Type B pancreatic cell (in vitro differentiated cells): Measurements from ENCODE around the gene FMO2. TPM values are rescaled to one million over a fixed set of nuclear protein-coding genes. Genes with fewer than 3 reads are reported as not detected.

Experiments
- DNase-seq: peaks from one replicate; pipeline ENCODE4 v3.0.0; 2021; ENCODE audit warnings: mixed read lengths; ENCODE audit not compliant: unreplicated experiment; ENCODE audit errors: extremely low spot score
- H3K27ac Mint-ChIP-seq: 2 replicates; pipeline ENCODE4 v1.8.0; 2021; ENCODE audit warnings: mild to moderate bottlenecking, mixed read lengths
- H3K27me3 Mint-ChIP-seq: 2 replicates; pipeline ENCODE4 v1.8.0; 2021; ENCODE audit warnings: mixed read lengths
- H3K36me3 Mint-ChIP-seq: 2 replicates; pipeline ENCODE4 v1.8.0; 2021; ENCODE audit warnings: mixed read lengths
- H3K4me1 Mint-ChIP-seq: one replicate; pipeline ENCODE4 v1.8.0; 2021; ENCODE audit warnings: mixed read lengths; ENCODE audit not compliant: unreplicated experiment
- H3K4me3 Mint-ChIP-seq: 2 replicates; pipeline ENCODE4 v1.8.0; 2021; ENCODE audit warnings: mild to moderate bottlenecking, mixed read lengths
- H3K9me3 Mint-ChIP-seq: 2 replicates; pipeline ENCODE4 v1.8.0; 2021; ENCODE audit warnings: mixed read lengths
- total RNA-seq: library from RNA; stranded (reverse); gene quantifications from 2 replicates; pipeline ENCODE4 v1.2.1, GENCODE V29; 2021; ENCODE audit warnings: low replicate concordance
- TF ChIP-seq, protein P1 (sequence below): fragments of 200-600 bp; sonication (generic); conservative IDR thresholded peaks from 2 replicates; pipeline ENCODE4 v1.5.0; 2021; ENCODE audit warnings: antibody characterized with exemption, mild to moderate bottlenecking

Gene FMO2
- total RNA-seq, 1 donor from 2014 or later: 0.60 TPM

DNA sequence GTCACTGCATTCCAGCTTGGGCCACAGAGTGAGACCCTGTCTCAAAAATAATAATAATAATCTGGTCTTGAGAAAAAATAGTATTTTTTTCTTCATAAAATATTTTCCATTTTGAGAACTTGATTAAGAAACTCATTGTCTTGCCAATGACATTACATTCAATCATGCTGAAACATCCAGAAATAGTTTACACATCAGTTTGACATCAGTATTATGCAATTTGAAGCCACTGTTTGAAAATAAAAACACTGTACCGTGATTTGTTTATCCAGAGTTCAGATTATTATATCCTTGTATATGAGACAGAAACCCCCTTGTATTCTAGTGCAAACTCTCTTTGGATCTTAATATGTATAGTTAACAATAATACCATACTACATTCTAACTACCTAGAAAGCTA lies 6.9 kb downstream of the FMO2 start:
- no peak for DNase-seq
- Mint-ChIP-seq H3K27ac (no peak overlapping the region), H3K4me3 (no peak overlapping the region), H3K4me1 (no peaks in the 10 kb centered on the region), H3K27me3 (no peaks in the 10 kb centered on the region), H3K9me3 (no peaks in the 10 kb centered on the region), H3K36me3 (no peaks in the 10 kb centered on the region)
- TF ChIP-seq, protein P1, sequence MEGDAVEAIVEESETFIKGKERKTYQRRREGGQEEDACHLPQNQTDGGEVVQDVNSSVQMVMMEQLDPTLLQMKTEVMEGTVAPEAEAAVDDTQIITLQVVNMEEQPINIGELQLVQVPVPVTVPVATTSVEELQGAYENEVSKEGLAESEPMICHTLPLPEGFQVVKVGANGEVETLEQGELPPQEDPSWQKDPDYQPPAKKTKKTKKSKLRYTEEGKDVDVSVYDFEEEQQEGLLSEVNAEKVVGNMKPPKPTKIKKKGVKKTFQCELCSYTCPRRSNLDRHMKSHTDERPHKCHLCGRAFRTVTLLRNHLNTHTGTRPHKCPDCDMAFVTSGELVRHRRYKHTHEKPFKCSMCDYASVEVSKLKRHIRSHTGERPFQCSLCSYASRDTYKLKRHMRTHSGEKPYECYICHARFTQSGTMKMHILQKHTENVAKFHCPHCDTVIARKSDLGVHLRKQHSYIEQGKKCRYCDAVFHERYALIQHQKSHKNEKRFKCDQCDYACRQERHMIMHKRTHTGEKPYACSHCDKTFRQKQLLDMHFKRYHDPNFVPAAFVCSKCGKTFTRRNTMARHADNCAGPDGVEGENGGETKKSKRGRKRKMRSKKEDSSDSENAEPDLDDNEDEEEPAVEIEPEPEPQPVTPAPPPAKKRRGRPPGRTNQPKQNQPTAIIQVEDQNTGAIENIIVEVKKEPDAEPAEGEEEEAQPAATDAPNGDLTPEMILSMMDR: no peak

DNA sequence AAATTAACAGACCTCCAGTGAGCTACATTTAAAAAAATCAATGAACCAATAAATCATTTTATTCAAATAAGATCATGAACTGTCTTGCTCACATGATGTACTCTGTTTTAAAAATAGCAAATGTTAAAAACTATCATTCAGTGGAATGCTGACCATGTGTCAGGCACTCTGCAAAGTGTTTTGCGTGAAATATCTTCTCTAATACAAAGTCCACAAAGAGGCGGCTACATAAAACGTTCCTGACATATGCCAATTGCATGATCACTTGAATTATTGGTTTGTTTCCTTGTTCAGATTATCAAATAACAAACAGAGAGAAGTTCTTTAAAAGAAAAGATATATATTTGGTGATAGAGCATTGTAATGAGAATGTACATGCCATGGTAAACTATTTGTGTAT lies 10.7 kb downstream of the FMO2 start:
- no peak overlapping the region for H3K4me3 Mint-ChIP-seq
- DNase-seq: no peak
- no peaks in the 10 kb centered on the region for H3K36me3 Mint-ChIP-seq
- no peaks in the 10 kb centered on the region for H3K27me3 Mint-ChIP-seq
- TF ChIP-seq, protein P1: no peak
- H3K27ac Mint-ChIP-seq: no peak overlapping the region
- H3K9me3 Mint-ChIP-seq: no peaks in the 10 kb centered on the region
- no peaks in the 10 kb centered on the region for H3K4me1 Mint-ChIP-seq

DNA sequence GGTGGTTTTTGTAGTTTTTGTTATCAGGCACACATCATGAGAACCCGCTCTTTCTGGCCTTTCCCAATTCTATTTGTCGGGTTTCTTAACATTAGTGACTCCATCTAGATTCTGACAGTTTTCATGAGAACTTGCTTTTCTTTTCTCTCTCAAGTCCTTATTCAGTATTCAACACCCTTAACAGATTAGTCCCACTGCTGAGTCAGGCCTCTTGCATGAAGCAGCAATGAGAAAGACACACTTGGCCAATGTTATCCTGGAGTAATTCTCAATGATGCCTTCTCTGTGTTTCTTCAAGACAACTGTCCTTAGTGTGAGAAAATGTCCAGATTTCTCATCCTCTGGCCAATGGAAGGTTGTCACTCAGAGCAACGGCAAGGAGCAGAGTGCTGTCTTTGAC lies 11.3 kb downstream of the FMO2 start:
- TF ChIP-seq, protein P1: no peak
- H3K9me3 Mint-ChIP-seq: no peaks in the 10 kb centered on the region
- no peak overlapping the region for H3K27ac Mint-ChIP-seq
- H3K4me3 Mint-ChIP-seq: no peak overlapping the region
- no peaks in the 10 kb centered on the region for H3K4me1 Mint-ChIP-seq
- DNase-seq: no peak
- no peaks in the 10 kb centered on the region for H3K27me3 Mint-ChIP-seq
- H3K36me3 Mint-ChIP-seq: no peaks in the 10 kb centered on the region

DNA sequence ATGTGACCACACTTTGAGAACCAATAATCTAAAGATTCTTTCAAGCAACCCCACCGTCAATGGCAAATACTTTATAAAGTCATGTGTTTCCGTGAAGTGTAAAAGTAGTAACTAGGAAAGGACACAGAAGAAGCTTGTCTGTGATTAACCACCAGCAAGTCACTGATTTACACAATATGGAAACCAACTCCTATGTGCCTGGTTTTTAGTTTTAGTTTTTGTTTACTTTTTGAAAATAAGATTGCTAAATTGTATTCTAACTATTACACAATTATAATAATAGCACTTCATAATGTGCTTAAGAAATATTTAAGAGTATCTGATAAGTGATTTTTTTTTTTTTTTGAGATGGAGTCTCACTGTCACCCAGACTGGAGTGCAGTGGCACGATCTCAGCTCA lies 13.0 kb downstream of the FMO2 start:
- no peaks in the 10 kb centered on the region for H3K9me3 Mint-ChIP-seq
- no peaks in the 10 kb centered on the region for H3K27me3 Mint-ChIP-seq
- no peak for DNase-seq
- H3K4me3 Mint-ChIP-seq: no peak overlapping the region
- H3K4me1 Mint-ChIP-seq: no peaks in the 10 kb centered on the region
- H3K36me3 Mint-ChIP-seq: no peaks in the 10 kb centered on the region
- no peak overlapping the region for H3K27ac Mint-ChIP-seq
- TF ChIP-seq, protein P1: no peak

DNA sequence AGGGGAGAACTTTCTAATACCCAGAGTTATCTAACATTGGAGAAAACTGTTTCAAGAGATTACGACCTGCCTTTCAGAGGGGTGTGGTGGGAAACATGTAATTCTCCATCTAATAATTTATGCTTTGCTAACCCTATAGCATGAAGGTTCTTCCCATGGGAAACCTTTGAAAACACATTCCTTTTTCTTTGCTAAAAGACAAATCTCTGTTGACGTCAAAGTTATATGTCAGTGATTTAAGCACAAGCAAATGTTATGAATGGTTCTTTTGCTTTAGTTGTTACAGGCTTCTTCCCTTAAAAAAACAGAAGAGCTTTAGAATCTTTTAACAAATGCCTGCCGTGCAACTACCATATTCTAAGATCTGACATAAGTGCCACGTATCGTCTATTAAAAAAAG lies 19.2 kb downstream of the FMO2 start:
- no peaks in the 10 kb centered on the region for H3K27me3 Mint-ChIP-seq
- no peaks in the 10 kb centered on the region for H3K36me3 Mint-ChIP-seq
- H3K27ac Mint-ChIP-seq: no peak overlapping the region
- H3K9me3 Mint-ChIP-seq: no peaks in the 10 kb centered on the region
- TF ChIP-seq, protein P1: no peak
- DNase-seq: no peak
- H3K4me1 Mint-ChIP-seq: no peaks in the 10 kb centered on the region
- no peak overlapping the region for H3K4me3 Mint-ChIP-seq

DNA sequence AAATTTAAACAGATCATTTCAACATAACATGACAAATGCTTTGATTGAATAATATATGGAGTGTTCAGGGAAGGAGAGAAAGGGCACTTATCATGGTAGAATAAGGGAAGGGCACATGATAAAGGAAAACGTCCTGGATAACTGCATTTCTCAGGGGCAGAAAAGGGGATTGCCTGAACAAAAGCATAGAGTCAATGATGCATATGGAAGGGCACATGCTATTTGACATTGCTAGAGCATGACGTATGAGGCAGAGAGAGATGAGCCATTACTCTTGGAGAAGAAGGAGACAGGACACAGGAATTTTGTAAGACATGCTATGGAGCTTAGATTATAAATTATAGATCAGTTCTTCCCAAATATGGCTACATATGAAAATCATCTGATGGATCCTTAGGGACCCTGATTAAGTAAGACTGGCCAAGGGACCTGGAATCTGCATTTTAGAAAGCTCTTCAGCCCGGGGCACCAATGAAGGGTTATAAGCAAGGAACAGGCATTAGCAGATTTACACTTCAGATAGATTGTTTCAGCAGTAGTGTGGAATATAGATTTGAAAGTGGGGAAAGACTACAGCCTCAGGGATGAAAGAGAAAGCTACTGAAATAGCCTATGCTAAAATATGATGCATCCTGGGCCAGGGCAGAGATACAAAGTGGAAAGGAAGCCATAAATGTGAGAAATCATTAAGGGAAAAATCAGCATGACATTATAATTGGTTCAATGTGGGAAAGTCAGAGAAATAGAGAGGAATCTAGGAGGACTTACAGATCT lies 21.3 kb downstream of the FMO2 start:
- TF ChIP-seq, protein P1: no peak
- no peaks in the 10 kb centered on the region for H3K36me3 Mint-ChIP-seq
- no peak for DNase-seq
- no peaks in the 10 kb centered on the region for H3K9me3 Mint-ChIP-seq
- H3K27ac Mint-ChIP-seq: no peak overlapping the region
- H3K4me3 Mint-ChIP-seq: no peak overlapping the region
- peaks cover 5% of the 10 kb centered on the region for H3K4me1 Mint-ChIP-seq
- H3K27me3 Mint-ChIP-seq: no peaks in the 10 kb centered on the region
